Esophagus muscularis mucosa (tissue), 4 donors: ENCODE measurements around the gene DDA1.

Experiments used
- CTCF ChIP-seq, 3 experiments: fragments of 200-600 bp in 2 of 3; fragments of 450-650 bp in 1 of 3; sonication (generic) in 2 of 3; IDR thresholded peaks; one replicate each; pipeline ENCODE4 v1.5.1; 2017 to 2019; ENCODE audit warnings: antibody characterized with exemption in 3 of 3, mild to moderate bottlenecking in 2 of 3, moderate library complexity in 1 of 3
- EP300 ChIP-seq: sonication (generic); formaldehyde crosslinking; IDR thresholded peaks from one replicate; pipeline ENCODE4 v1.6.1; 2017; ENCODE audit warnings: antibody characterized with exemption
- POLR2A ChIP-seq: fragments of 450-650 bp; IDR thresholded peaks from one replicate; pipeline ENCODE4 v1.6.1; 2017; ENCODE audit warnings: antibody characterized with exemption, moderate library complexity, mild to moderate bottlenecking, low read depth
- POLR2AphosphoS5 ChIP-seq, 2 donors: sonication (generic); formaldehyde crosslinking; IDR thresholded peaks; one replicate each; pipeline ENCODE4 v1.6.1; 2017; ENCODE audit warnings: antibody characterized with exemption in 2 of 2

- no peak for TF ChIP-seq CTCF (IDR thresholded peaks at IDR 0.05)
- TF ChIP-seq EP300 = no peak
- no peak for TF ChIP-seq POLR2A
- no peak for TF ChIP-seq POLR2AphosphoS5 (IDR thresholded peaks at IDR 0.05)
Observed at GRCh38 chr19:17296273-17296672, 13.1 kb upstream of the DDA1 start.
